GM10248 (cell line): ENCODE results near the gene MPHOSPH10.
"Not testable (repeated sequence)": the region's sequence is repeated elsewhere in the genome, so short reads cannot be mapped to it uniquely, and the experiment has no call there.

Experiments used
- CTCF ChIA-PET: fragments of 300-600 bp; sonication (Branson Sonifier 250); formaldehyde crosslinking; extraction: SDS; loops from one replicate; lab custom pipeline; 2021; ENCODE audit warnings: antibody characterized with exemption; lab: Yijun Ruan, JAX
- POLR2A ChIA-PET: fragments of 350-650 bp; sonication (Branson Sonifier 250); formaldehyde crosslinking; extraction: SDS; loops from one replicate; lab custom pipeline; 2020; ENCODE audit warnings: antibody characterized with exemption; lab: Yijun Ruan, JAX
- DNase-seq: peaks from one replicate; pipeline ENCODE4 v3.0.0; 2012; ENCODE audit errors: extremely low spot score
- CTCF ChIP-seq: IDR thresholded peaks from 2 replicates; pipeline ENCODE4 v1.5.1; 2012; ENCODE audit warnings: mild to moderate bottlenecking, low read depth; ENCODE audit errors: extremely low read depth, missing control alignments, control extremely low read depth

Gene MPHOSPH10, protein sequence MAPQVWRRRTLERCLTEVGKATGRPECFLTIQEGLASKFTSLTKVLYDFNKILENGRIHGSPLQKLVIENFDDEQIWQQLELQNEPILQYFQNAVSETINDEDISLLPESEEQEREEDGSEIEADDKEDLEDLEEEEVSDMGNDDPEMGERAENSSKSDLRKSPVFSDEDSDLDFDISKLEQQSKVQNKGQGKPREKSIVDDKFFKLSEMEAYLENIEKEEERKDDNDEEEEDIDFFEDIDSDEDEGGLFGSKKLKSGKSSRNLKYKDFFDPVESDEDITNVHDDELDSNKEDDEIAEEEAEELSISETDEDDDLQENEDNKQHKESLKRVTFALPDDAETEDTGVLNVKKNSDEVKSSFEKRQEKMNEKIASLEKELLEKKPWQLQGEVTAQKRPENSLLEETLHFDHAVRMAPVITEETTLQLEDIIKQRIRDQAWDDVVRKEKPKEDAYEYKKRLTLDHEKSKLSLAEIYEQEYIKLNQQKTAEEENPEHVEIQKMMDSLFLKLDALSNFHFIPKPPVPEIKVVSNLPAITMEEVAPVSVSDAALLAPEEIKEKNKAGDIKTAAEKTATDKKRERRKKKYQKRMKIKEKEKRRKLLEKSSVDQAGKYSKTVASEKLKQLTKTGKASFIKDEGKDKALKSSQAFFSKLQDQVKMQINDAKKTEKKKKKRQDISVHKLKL

GRCh38 chr2:71130152-71130904 is at the start of gene MPHOSPH10, which contains the start of gene MCEE:
Gene MPHOSPH10, plus strand, starts transcription at chr2:71130634. Its CDS starts 32 bp downstream, at chr2:71130666.
Gene MCEE, minus strand, starts transcription at chr2:71130229. Its CDS starts 10 bp downstream, at chr2:71130219.
- CTCF ChIA-PET = interaction anchor here (1.0 to 4.5 kb wide), 3 partner anchors 14 to 59 kb away, joined by 4 to 20 read pairs (median 9); no protein-coding TSS in a partner anchor

DNA sequence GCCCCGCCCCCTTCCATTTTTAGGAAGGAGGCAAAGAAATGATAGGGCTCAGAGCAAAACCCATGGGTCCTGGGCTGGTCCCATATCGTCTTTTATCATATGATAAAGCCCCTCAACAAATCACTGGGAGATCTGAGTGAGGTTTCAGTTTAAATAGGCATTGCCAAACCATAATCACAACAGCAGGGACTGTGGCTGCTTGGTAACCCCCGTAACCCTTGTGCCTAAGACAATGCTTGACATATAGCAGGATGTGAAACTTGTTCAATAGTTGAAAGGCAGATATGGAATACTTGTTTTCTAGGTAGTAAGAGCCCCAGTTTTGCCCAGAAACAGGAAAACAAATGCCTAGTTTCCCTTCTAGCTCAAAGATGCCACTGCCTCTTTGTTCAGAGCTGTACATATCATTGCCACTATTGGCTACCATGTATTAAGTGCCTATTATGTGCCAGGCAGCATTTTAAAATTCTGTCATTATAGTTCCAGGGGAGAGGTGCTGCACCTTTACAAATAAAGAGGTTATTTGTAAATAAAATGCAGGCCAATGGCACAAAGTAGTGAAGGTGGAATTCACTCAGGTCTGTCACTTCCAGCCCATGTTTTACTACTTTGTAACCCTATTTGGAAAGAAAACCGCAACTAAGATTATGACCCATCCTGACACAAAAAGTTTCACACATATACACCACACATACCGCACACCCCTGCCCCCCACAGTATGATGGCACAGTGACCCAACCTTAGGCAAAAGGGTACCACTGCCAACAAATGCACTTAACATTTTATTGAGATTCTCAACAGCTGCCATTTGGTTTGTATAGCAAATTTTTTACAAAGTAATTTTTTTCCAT is 47.8 kb upstream of the MPHOSPH10 start:
- ChIA-PET CTCF (interaction anchor here (1.0 to 5.4 kb wide), 5 partner anchors 11 to 217 kb away, joined by 3 to 27 read pairs (median 13); partner anchors contain the start of gene NAGK), POLR2A (interaction anchor here (1.9 kb wide), 1 partner anchor 10 kb away, joined by 4 read pairs; no protein-coding TSS in a partner anchor)
- TF ChIP-seq CTCF = no peak
- DNase-seq = no peak

More at GRCh38 chr2:71130152-71130904, at the start of gene MPHOSPH10, which contains the start of gene MCEE:
- TF ChIP-seq CTCF = no peak
- POLR2A ChIA-PET = interaction anchor here (0.6 to 1.8 kb wide), 3 partner anchors 15 to 62 kb away, joined by 3 to 9 read pairs (median 9); partner anchors contain the start of gene NAGK
- peak; percentile 93 for DNase-seq

- POLR2A ChIA-PET, DNase-seq: not testable (repeated sequence)
- CTCF ChIA-PET = interaction anchor here (5.4 kb wide), 1 partner anchor 17 kb away, joined by 22 read pairs; no protein-coding TSS in a partner anchor
Observed at GRCh38 chr2:71083297-71083696, 47.1 kb upstream of the MPHOSPH10 start.

DNA sequence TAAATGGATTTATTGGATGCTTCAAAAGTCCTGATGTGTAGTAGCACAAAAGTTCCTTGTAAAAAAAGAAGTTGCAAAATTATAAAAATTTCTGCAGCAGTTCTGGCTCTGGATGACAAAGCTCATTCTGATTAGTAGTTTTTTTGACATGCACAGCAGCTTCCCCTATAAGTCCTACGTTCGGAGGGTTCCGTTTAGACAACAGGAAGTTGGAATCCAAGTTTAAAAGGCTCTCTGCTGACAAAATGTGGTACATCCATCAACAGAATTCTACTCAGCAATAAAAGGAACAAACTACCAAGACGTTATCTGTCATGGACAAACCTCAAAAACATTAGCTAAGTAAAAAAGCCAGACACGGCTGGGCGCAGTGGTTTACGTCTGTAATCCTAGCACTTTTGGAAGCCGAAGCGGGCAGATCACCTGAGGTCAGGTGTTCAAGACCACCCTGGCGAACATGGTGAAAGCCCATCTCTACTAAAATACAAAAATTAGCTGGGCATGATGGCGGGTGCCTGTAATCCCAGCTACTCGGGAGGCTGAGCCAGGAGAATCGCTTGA is 46.6 kb upstream of the MPHOSPH10 start:
- POLR2A ChIA-PET, DNase-seq: not testable (repeated sequence)
- CTCF ChIA-PET = interaction anchor here (5.4 kb wide), 1 partner anchor 16 kb away, joined by 22 read pairs; no protein-coding TSS in a partner anchor

DNA sequence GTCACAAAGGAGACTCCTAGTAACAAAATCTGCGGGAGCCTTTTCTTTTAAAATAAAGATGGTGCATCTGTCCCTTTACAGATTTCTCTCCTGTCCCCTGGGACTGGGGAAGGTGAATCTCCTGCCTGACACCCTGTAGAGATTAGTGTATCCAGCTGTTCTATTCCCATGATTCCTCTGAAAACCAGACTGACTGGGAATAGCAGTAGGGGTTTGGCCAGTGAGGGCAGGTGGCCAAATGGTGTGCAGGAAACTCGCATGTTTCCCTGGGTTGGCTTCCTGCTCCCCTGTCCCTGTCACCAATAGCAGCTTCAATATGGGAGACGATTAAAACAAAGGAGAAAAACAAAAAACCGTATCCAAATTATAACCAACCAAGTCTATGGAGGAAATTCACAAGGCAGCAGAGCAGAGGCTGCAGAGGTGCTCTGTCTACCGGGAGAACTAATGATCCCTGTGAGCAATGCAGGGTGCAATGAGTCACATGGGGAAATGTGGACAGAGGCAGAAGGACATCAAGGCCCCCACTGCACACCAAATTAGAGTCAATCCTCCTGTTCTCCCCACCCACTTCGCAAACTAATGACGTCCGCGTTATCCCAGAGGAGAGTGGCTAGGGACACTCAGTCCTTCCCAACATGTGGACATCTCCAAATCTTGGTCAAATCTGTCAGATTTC is 45.0 kb upstream of the MPHOSPH10 start:
- POLR2A ChIA-PET, DNase-seq: not testable (repeated sequence)
- CTCF ChIA-PET = interaction anchor here (5.4 kb wide), 1 partner anchor 15 kb away, joined by 22 read pairs; no protein-coding TSS in a partner anchor

- POLR2A ChIA-PET, CTCF ChIA-PET, DNase-seq: not testable (repeated sequence)
Observed at GRCh38 chr2:71089475-71089874, 41.0 kb upstream of the MPHOSPH10 start.

DNA sequence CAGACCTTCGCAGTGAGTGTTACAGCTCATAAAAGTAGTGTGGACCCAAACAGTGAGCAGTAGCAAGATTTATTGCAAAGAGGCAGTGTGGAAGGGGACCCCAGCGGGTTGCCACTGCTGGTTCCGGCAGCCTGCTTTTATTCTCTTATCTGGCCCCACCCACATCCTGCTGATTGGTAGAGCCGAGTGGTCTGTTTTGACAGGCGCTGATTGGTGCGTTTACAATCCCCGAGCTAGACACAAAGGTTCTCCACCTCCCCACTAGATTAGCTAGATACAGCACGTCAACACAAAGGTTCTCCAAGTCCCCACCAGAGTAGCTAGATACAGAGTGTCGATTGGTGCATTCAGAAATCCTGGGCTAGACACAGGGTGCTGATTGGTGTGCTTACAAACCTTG is 38.6 kb upstream of the MPHOSPH10 start:
- DNase-seq, POLR2A ChIA-PET: not testable (repeated sequence)
- CTCF ChIA-PET = interaction anchor here (1.3 to 2.4 kb wide), 2 partner anchors 9 to 20 kb away, joined by 4 to 21 read pairs; no protein-coding TSS in a partner anchor

DNA sequence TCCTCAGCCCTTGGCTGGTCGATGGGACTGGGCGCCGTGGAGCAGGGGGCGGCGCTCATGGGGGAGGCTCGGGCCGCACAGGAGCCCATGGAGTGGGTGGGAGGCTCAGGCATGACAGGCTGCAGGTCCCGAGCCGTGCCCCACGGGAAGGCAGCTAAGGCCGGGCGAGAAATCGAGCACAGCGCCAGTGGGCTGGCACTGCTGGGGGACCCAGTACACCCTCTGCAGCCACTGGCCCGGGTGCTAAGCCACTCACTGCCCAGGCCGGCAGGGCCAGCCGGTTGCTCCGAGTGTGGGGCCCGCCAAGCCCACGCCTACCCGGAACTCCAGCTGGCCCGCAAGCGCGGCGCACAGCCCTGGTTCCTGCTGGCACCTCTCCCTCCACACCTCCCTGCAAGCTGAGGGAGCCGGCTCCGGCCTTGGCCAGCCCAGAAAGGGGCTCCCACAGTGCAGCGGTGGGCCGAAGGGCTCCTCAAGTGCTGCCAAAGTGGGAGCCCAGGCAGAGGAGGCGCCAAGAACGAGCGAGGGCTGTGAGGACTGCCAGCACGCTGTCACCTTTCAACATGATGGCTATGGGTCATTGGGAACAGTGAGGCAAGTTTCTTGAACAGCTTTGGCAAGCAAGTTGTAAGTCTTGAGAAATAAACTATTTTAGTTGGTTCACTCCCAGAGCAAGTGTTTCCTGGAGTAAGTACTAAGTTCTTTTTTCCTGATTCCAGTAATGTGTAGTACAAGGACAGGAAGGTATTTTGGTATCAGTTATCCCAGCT is 37.8 kb upstream of the MPHOSPH10 start:
- CTCF ChIA-PET = interaction anchor here (1.3 to 2.4 kb wide), 2 partner anchors 8 to 21 kb away, joined by 4 to 21 read pairs; no protein-coding TSS in a partner anchor
- POLR2A ChIA-PET, DNase-seq: not testable (repeated sequence)
